ENCODE data around the gene TRIP10.

TRIP10 gene

GRCh38 chr19:6711078-6711361 is 28.5 kb upstream of the TRIP10 start:
- no peak for DNase-seq (ENCODE audit: low spot score)
- Histone ChIP-seq H3K4me3 (no peak overlapping the region), H3K27ac (no peak overlapping the region)
- TF ChIP-seq CTCF (IDR thresholded peaks at IDR 0.05): no peak

- DNase-seq (ENCODE audit: low spot score): no peak
- no peak overlapping the region for H3K4me3 ChIP-seq
- TF ChIP-seq CTCF (IDR thresholded peaks at IDR 0.05): no peak
- H3K27ac ChIP-seq: no peak overlapping the region
Measured at GRCh38 chr19:6711605-6712004, 27.9 kb upstream of the TRIP10 start.

GRCh38 chr19:6712231-6712630 is 27.2 kb upstream of the TRIP10 start:
- H3K27ac ChIP-seq: no peak overlapping the region
- no peak overlapping the region for H3K4me3 ChIP-seq
- TF ChIP-seq CTCF (IDR thresholded peaks at IDR 0.05): no peak
- DNase-seq (ENCODE audit: low spot score): no peak

GRCh38 chr19:6712692-6713670 is 26.5 kb upstream of the TRIP10 start:
- no peak for DNase-seq (ENCODE audit: low spot score)
- Histone ChIP-seq H3K4me3 (no peak overlapping the region), H3K27ac (no peak overlapping the region)
- no peak for TF ChIP-seq CTCF (IDR thresholded peaks at IDR 0.05)

- peak; percentile 62 for DNase-seq (ENCODE audit: low spot score)
- no peak for TF ChIP-seq CTCF (IDR thresholded peaks at IDR 0.05)
- H3K4me3 ChIP-seq: no peak overlapping the region
- no peak overlapping the region for H3K27ac ChIP-seq
Measured at GRCh38 chr19:6713773-6714692, 25.4 kb upstream of the TRIP10 start.

GRCh38 chr19:6714749-6715555 is 24.5 kb upstream of the TRIP10 start:
- Histone ChIP-seq H3K27ac (no peak overlapping the region), H3K4me3 (no peak overlapping the region)
- TF ChIP-seq CTCF (IDR thresholded peaks at IDR 0.05): no peak
- DNase-seq (ENCODE audit: low spot score): no peak

Measured in coronary artery (tissue), 2 donors.